HG03442 (cell line): ENCODE data around the gene HAPLN1.
"Not testable (repeated sequence)": the region's sequence is repeated elsewhere in the genome, so short reads cannot be mapped to it uniquely, and the experiment has no call there.

Source experiments
- ATAC-seq: cut with Tn5 transposase; IDR thresholded peaks from one replicate; pipeline ENCODE4 v1.9.1; 2021; ENCODE audit warnings: mild to moderate bottlenecking, moderate library complexity; ENCODE audit not compliant: unreplicated experiment

HAPLN1 gene

GRCh38 chr5:83720836-83721537 lies at the start of gene HAPLN1:
Gene HAPLN1 (minus strand): TSS chr5:83720855. CDS start chr5:83673523, 47,332 bp downstream.
- no peak for ATAC-seq

- ATAC-seq: no peak
Measured at GRCh38 chr5:83767409-83767992, 46.8 kb upstream of the HAPLN1 start.

- no peak for ATAC-seq
Measured at GRCh38 chr5:83764101-83764500, 43.4 kb upstream of the HAPLN1 start.

- no peak for ATAC-seq
Measured at GRCh38 chr5:83760579-83760978, 39.9 kb upstream of the HAPLN1 start.

GRCh38 chr5:83752700-83753099 lies 32.0 kb upstream of the HAPLN1 start:
- no peak for ATAC-seq

- ATAC-seq: no peak
Measured at GRCh38 chr5:83751201-83751600, 30.5 kb upstream of the HAPLN1 start.

- no peak for ATAC-seq
Measured at GRCh38 chr5:83750749-83751148, 30.1 kb upstream of the HAPLN1 start.

GRCh38 chr5:83745816-83746215 lies 25.2 kb upstream of the HAPLN1 start:
- no peak for ATAC-seq

GRCh38 chr5:83744821-83745220 lies 24.2 kb upstream of the HAPLN1 start:
- ATAC-seq: no peak

- ATAC-seq: no peak
Measured at GRCh38 chr5:83742089-83742488, 21.4 kb upstream of the HAPLN1 start.

- no peak for ATAC-seq
Measured at GRCh38 chr5:83741571-83741970, 20.9 kb upstream of the HAPLN1 start.

- peak; percentile 95 for ATAC-seq
Measured at GRCh38 chr5:83740741-83741140, 20.1 kb upstream of the HAPLN1 start.

- ATAC-seq: not testable (repeated sequence)
Measured at GRCh38 chr5:83736169-83736568, 15.5 kb upstream of the HAPLN1 start.

GRCh38 chr5:83735058-83735457 lies 14.4 kb upstream of the HAPLN1 start:
- ATAC-seq: not testable (repeated sequence)

GRCh38 chr5:83731638-83732037 lies 11.0 kb upstream of the HAPLN1 start:
- peak; percentile 48 for ATAC-seq

GRCh38 chr5:83729362-83729761 lies 8.7 kb upstream of the HAPLN1 start:
- no peak for ATAC-seq

GRCh38 chr5:83726912-83727311 lies 6.3 kb upstream of the HAPLN1 start:
- no peak for ATAC-seq

- ATAC-seq: no peak
Measured at GRCh38 chr5:83724935-83725334, 4.3 kb upstream of the HAPLN1 start.

- no peak for ATAC-seq
Measured at GRCh38 chr5:83724001-83724400, 3.3 kb upstream of the HAPLN1 start.

- ATAC-seq: no peak
Measured at GRCh38 chr5:83723031-83723430, 2.4 kb upstream of the HAPLN1 start.

GRCh38 chr5:83721953-83722901 lies 1.6 kb upstream of the HAPLN1 start:
- ATAC-seq: peak; percentile 75
